SK-N-MC (cell line): Measurements from ENCODE around the gene AOAH.

Experiments used
- EZH2 ChIP-seq: fragments of 200-600 bp; sonication (generic); IDR thresholded peaks from one replicate; pipeline ENCODE4 v1.6.1; 2017; ENCODE audit warnings: antibody characterized with exemption
- FOXP2 ChIP-seq: optimal IDR thresholded peaks from 2 replicates; pipeline ENCODE3; 2011; ENCODE audit warnings: mild to moderate bottlenecking, moderate library complexity; ENCODE audit not compliant: insufficient read depth; ENCODE audit errors: extremely low read length, control extremely low read depth

DNA sequence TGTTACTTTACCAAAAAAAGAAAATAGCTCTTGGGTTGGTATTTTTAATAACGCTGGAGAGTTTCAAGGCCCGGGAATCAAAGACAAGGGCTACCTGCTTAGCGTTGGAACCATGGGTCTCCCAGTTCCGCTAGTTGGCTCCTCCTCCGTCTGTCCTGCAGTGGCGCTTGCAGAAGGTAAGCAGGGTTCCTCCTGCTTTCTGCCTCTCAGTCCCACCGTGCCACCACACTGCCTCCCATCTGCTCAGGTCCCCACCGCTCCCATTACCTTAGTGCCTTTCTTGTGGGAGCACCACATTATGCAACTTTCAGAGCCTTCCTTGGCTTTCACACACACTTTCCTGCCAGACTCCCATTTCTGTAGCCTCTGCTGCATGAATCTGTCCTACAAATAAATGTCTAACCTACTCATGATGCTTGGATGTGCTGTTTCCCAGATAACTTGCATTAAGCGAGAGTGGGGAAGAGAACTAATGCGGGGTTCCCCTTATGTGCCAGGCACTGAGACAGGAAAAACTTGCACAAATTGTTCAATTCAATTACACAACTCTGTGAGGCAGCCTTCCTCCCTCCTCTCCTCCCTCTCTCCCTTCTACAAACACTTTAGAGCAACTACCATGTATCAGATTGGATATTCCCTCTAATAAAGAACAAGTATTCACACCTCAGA is 124.5 kb downstream of the AOAH start:
- TF ChIP-seq FOXP2 (no peak), EZH2 (no peak)
